Nephron (organoid): ENCODE results near the gene GRIK4.

Experiments
- H3K27ac Mint-ChIP-seq, 3 experiments: 2 replicates each; pipeline ENCODE4 v1.8.0; 2020; ENCODE audit warnings: mixed read lengths in 3 of 3, mild to moderate bottlenecking in 2 of 3, moderate library complexity in 1 of 3
- H3K27me3 Mint-ChIP-seq: 2 replicates; pipeline ENCODE4 v1.8.0; 2021; ENCODE audit warnings: low read depth, mild to moderate bottlenecking, moderate library complexity, mixed read lengths
- H3K36me3 Mint-ChIP-seq: 2 replicates; pipeline ENCODE4 v1.8.0; 2020; ENCODE audit warnings: low read depth, mixed read lengths
- H3K4me1 Mint-ChIP-seq: 2 replicates; pipeline ENCODE4 v1.8.0; 2020; ENCODE audit warnings: mixed read lengths
- H3K4me3 Mint-ChIP-seq, 3 experiments: 2 replicates each; pipeline ENCODE4 v1.8.0; 2020; ENCODE audit warnings: mild to moderate bottlenecking in 3 of 3, mixed read lengths in 3 of 3, moderate library complexity in 2 of 3
- H3K9me3 Mint-ChIP-seq: 2 replicates; pipeline ENCODE4 v1.8.0; 2020; ENCODE audit warnings: mixed read lengths
- CTCF ChIP-seq, 3 experiments: fragments of 200-600 bp; sonication (generic); IDR thresholded peaks; one replicate each; pipeline ENCODE4 v1.5.0; 2021; ENCODE audit warnings: antibody characterized with exemption in 3 of 3; ENCODE audit not compliant: unreplicated experiment in 3 of 3

GRIK4 gene

DNA sequence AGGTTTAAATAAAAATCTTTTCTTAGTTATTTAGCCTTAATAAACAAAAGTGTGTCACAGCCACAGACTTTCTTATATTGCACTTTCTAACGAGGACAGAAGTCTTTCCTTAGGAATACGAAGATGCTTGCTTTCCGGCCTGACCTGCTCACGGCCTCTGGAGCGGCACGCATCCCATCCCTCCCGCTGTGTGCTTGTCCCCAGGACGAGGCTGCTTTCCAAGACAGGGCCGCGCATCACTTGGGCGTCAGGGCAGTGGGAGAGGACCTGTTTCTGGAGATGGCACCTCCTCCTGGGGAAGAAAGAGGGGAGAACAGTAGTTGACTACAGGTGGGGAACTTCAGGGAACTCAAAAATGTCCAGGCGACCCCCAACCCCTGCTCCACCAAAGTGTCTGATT is 26.4 kb downstream of the GRIK4 start:
- H3K9me3 Mint-ChIP-seq = peaks cover 6% of the 10 kb centered on the region
- H3K36me3 Mint-ChIP-seq = no peaks in the 10 kb centered on the region
- peaks cover 15% of the 10 kb centered on the region for H3K4me1 Mint-ChIP-seq
- H3K4me3 Mint-ChIP-seq = no peak overlapping the region
- no peak overlapping the region for H3K27ac Mint-ChIP-seq
- peaks cover 17% of the 10 kb centered on the region for H3K27me3 Mint-ChIP-seq
- TF ChIP-seq CTCF (IDR thresholded peaks at IDR 0.05; ENCODE audit: unreplicated experiment in 3 of 3) = no peak

DNA sequence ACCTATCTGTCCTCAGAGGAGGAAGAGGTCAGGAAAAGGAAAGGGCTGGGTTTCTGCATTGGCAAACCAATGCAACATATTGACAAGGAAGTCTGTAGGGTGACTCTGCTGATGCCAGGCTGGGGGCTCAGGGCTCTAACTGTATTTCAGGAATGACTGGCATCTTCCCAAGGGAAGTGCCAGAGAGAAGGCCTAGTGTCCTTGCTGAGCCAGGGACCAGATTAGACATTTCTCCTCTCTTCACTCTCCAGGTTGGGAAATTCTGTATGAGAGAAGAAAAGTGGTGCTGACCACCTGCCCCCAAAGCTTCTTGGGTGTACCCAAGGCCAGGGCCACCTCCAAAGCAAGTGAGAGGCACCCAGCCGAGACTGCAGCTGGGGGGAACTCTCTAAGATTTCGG is 27.2 kb downstream of the GRIK4 start:
- Mint-ChIP-seq H3K4me3 (no peak overlapping the region), H3K4me1 (peaks cover 14% of the 10 kb centered on the region), H3K36me3 (no peaks in the 10 kb centered on the region), H3K27ac (no peak overlapping the region), H3K9me3 (peaks cover 6% of the 10 kb centered on the region), H3K27me3 (peaks cover 17% of the 10 kb centered on the region)
- no peak for TF ChIP-seq CTCF (IDR thresholded peaks at IDR 0.05; ENCODE audit: unreplicated experiment in 3 of 3)

GRCh38 chr11:120539667-120540369 is 28.3 kb downstream of the GRIK4 start:
- Mint-ChIP-seq H3K36me3 (no peaks in the 10 kb centered on the region), H3K4me3 (peak overlapping the region in 2 of 3 experiments; percentile 41 to 52), H3K4me1 (peaks cover 14% of the 10 kb centered on the region), H3K27me3 (peaks cover 9% of the 10 kb centered on the region), H3K9me3 (peaks cover 6% of the 10 kb centered on the region), H3K27ac (peak overlapping the region; percentile 9 to 86 (median 75))
- TF ChIP-seq CTCF (IDR thresholded peaks at IDR 0.05; ENCODE audit: unreplicated experiment in 3 of 3) = no peak

- H3K27me3 Mint-ChIP-seq = peaks cover 7% of the 10 kb centered on the region
- TF ChIP-seq CTCF (IDR thresholded peaks at IDR 0.05; ENCODE audit: unreplicated experiment in 3 of 3) = no peak
- H3K4me3 Mint-ChIP-seq = peak overlapping the region in 1 of 3 experiments; percentile 33
- H3K4me1 Mint-ChIP-seq = peaks cover 18% of the 10 kb centered on the region
- peak overlapping the region; percentile 22 to 89 (median 34) for H3K27ac Mint-ChIP-seq
- H3K9me3 Mint-ChIP-seq = peaks cover 6% of the 10 kb centered on the region
- no peaks in the 10 kb centered on the region for H3K36me3 Mint-ChIP-seq
Measured at GRCh38 chr11:120540744-120541465, 29.4 kb downstream of the GRIK4 start.

GRCh38 chr11:120543521-120544215 is 32.1 kb downstream of the GRIK4 start:
- peaks cover 6% of the 10 kb centered on the region for H3K27me3 Mint-ChIP-seq
- H3K9me3 Mint-ChIP-seq = peaks cover 6% of the 10 kb centered on the region
- no peak for TF ChIP-seq CTCF (IDR thresholded peaks at IDR 0.05; ENCODE audit: unreplicated experiment in 3 of 3)
- peaks cover 43% of the 10 kb centered on the region for H3K4me1 Mint-ChIP-seq
- no peak overlapping the region for H3K27ac Mint-ChIP-seq
- no peak overlapping the region for H3K4me3 Mint-ChIP-seq
- H3K36me3 Mint-ChIP-seq = no peaks in the 10 kb centered on the region
